ENCODE data around the gene PPP2R3A.

Gene PPP2R3A

GRCh38 chr3:135965506-135966270 lies at the start of gene PPP2R3A:
Gene PPP2R3A (plus strand): TSS chr3:135965728. CDS start chr3:136001499, 35,771 bp downstream.
- peak within 1 kb of the TSS; percentile 76 for H3K4me3 ChIP-seq

GRCh38 chr3:135916310-135916709 lies 49.2 kb upstream of the PPP2R3A start:
- Histone ChIP-seq H3K36me3 (no peaks in the 10 kb centered on the region), H3K4me3 (no peak overlapping the region), H3K9me3 (no peaks in the 10 kb centered on the region), H3K9ac (no peak overlapping the region), H3K27ac (no peak overlapping the region), H3K27me3 (no peaks in the 10 kb centered on the region), H3K4me2 (no peak overlapping the region), H3K4me1 (no peaks in the 10 kb centered on the region), H4K20me1 (no peaks in the 10 kb centered on the region)
- no peak for TF ChIP-seq Cebpa-rat (IDR thresholded peaks at IDR 0.05)

More at GRCh38 chr3:135965506-135966270, at the start of gene PPP2R3A:
- no peak for TF ChIP-seq Cebpa-rat (IDR thresholded peaks at IDR 0.05)
- no peaks in the 10 kb centered on the region for H4K20me1 ChIP-seq
- peaks cover 6% of the 10 kb centered on the region; the same call in 1 of the 2 replicates for H3K4me1 ChIP-seq
- no peaks in the 10 kb centered on the region for H3K27me3 ChIP-seq
- peaks cover 17% of the 10 kb centered on the region for H3K9me3 ChIP-seq
- peak within 1 kb of the TSS; percentile 79 for H3K4me2 ChIP-seq
- H3K9ac ChIP-seq: peak within 1 kb of the TSS; percentile 65; the same call in 1 of the 2 replicates
- no peak within 1 kb of the TSS for H3K27ac ChIP-seq
- H3K36me3 ChIP-seq: no peaks in the 10 kb centered on the region

- no peak for TF ChIP-seq Cebpa-rat (IDR thresholded peaks at IDR 0.05)
- no peaks in the 10 kb centered on the region for H3K27me3 ChIP-seq
- no peaks in the 10 kb centered on the region for H3K9me3 ChIP-seq
- H3K4me2 ChIP-seq: no peak overlapping the region
- H3K9ac ChIP-seq: no peak overlapping the region
- no peak overlapping the region for H3K27ac ChIP-seq
- no peaks in the 10 kb centered on the region for H3K4me1 ChIP-seq
- no peak overlapping the region for H3K4me3 ChIP-seq
- no peaks in the 10 kb centered on the region for H4K20me1 ChIP-seq
- H3K36me3 ChIP-seq: no peaks in the 10 kb centered on the region
Observed at GRCh38 chr3:135917076-135917475, 48.5 kb upstream of the PPP2R3A start.

- H3K4me3 ChIP-seq: no peak overlapping the region
- H3K4me2 ChIP-seq: no peak overlapping the region
- TF ChIP-seq Cebpa-rat (IDR thresholded peaks at IDR 0.05): no peak
- H3K9me3 ChIP-seq: no peaks in the 10 kb centered on the region
- H3K4me1 ChIP-seq: no peaks in the 10 kb centered on the region
- no peaks in the 10 kb centered on the region for H3K36me3 ChIP-seq
- no peak overlapping the region for H3K9ac ChIP-seq
- no peak overlapping the region for H3K27ac ChIP-seq
- no peaks in the 10 kb centered on the region for H4K20me1 ChIP-seq
- H3K27me3 ChIP-seq: no peaks in the 10 kb centered on the region
Observed at GRCh38 chr3:135917927-135918597, 47.5 kb upstream of the PPP2R3A start.

- Histone ChIP-seq H3K4me1 (no peaks in the 10 kb centered on the region), H3K27me3 (no peaks in the 10 kb centered on the region), H3K9ac (no peak overlapping the region), H4K20me1 (no peaks in the 10 kb centered on the region), H3K4me3 (no peak overlapping the region), H3K9me3 (no peaks in the 10 kb centered on the region), H3K27ac (no peak overlapping the region), H3K4me2 (no peak overlapping the region), H3K36me3 (no peaks in the 10 kb centered on the region)
- no peak for TF ChIP-seq Cebpa-rat (IDR thresholded peaks at IDR 0.05)
Observed at GRCh38 chr3:135918600-135918999, 46.9 kb upstream of the PPP2R3A start.

GRCh38 chr3:135920275-135920674 lies 45.3 kb upstream of the PPP2R3A start:
- Histone ChIP-seq H3K9me3 (no peaks in the 10 kb centered on the region), H3K4me3 (no peak overlapping the region), H4K20me1 (no peaks in the 10 kb centered on the region), H3K4me2 (no peak overlapping the region), H3K27ac (no peak overlapping the region), H3K36me3 (no peaks in the 10 kb centered on the region), H3K4me1 (no peaks in the 10 kb centered on the region), H3K9ac (no peak overlapping the region), H3K27me3 (no peaks in the 10 kb centered on the region)
- no peak for TF ChIP-seq Cebpa-rat (IDR thresholded peaks at IDR 0.05)

GRCh38 chr3:135922903-135923250 lies 42.7 kb upstream of the PPP2R3A start:
- Histone ChIP-seq H3K4me2 (no peak overlapping the region), H3K27me3 (no peaks in the 10 kb centered on the region), H3K4me3 (no peak overlapping the region), H4K20me1 (no peaks in the 10 kb centered on the region), H3K4me1 (no peaks in the 10 kb centered on the region), H3K27ac (no peak overlapping the region), H3K9ac (no peak overlapping the region), H3K36me3 (no peaks in the 10 kb centered on the region), H3K9me3 (no peaks in the 10 kb centered on the region)
- no peak for TF ChIP-seq Cebpa-rat (IDR thresholded peaks at IDR 0.05)

- H3K4me3 ChIP-seq: no peak overlapping the region
- H3K9ac ChIP-seq: no peak overlapping the region
- no peaks in the 10 kb centered on the region for H3K4me1 ChIP-seq
- no peaks in the 10 kb centered on the region for H3K9me3 ChIP-seq
- no peak overlapping the region for H3K27ac ChIP-seq
- H3K4me2 ChIP-seq: no peak overlapping the region
- H4K20me1 ChIP-seq: no peaks in the 10 kb centered on the region
- H3K27me3 ChIP-seq: no peaks in the 10 kb centered on the region
- no peaks in the 10 kb centered on the region for H3K36me3 ChIP-seq
- TF ChIP-seq Cebpa-rat (IDR thresholded peaks at IDR 0.05): no peak
Observed at GRCh38 chr3:135924506-135924905, 41.0 kb upstream of the PPP2R3A start.

GRCh38 chr3:135926664-135927063 lies 38.9 kb upstream of the PPP2R3A start:
- Histone ChIP-seq H3K9me3 (no peaks in the 10 kb centered on the region), H3K4me3 (no peak overlapping the region), H3K27ac (no peak overlapping the region), H3K36me3 (no peaks in the 10 kb centered on the region), H3K9ac (no peak overlapping the region), H3K4me1 (no peaks in the 10 kb centered on the region), H3K27me3 (no peaks in the 10 kb centered on the region), H4K20me1 (no peaks in the 10 kb centered on the region), H3K4me2 (no peak overlapping the region)
- no peak for TF ChIP-seq Cebpa-rat (IDR thresholded peaks at IDR 0.05)

GRCh38 chr3:135927155-135927554 lies 38.4 kb upstream of the PPP2R3A start:
- no peak for TF ChIP-seq Cebpa-rat (IDR thresholded peaks at IDR 0.05)
- no peak overlapping the region for H3K9ac ChIP-seq
- H3K27me3 ChIP-seq: no peaks in the 10 kb centered on the region
- no peak overlapping the region for H3K4me2 ChIP-seq
- H3K4me1 ChIP-seq: no peaks in the 10 kb centered on the region
- H3K9me3 ChIP-seq: no peaks in the 10 kb centered on the region
- no peaks in the 10 kb centered on the region for H4K20me1 ChIP-seq
- H3K27ac ChIP-seq: no peak overlapping the region
- no peak overlapping the region for H3K4me3 ChIP-seq
- no peaks in the 10 kb centered on the region for H3K36me3 ChIP-seq

Measured in BLaER1 (cell line).